Lung (tissue), 12 donors: ENCODE results near the gene MEIS2. TPM values are rescaled to one million over a fixed set of nuclear protein-coding genes. Genes with fewer than 3 reads are reported as not detected.

ENCODE experiments used
- ATAC-seq: fragments of 200-7000 bp; cut with Tn5 transposase; one replicate; pipeline ENCODE4 v1.9.1; 2020; ENCODE audit warnings: moderate number of reproducible peaks; ENCODE audit not compliant: insufficient read depth, low FRiP score
- DNase-seq, 3 donors: peaks; one replicate each; pipeline ENCODE4 v3.0.0-alpha.2; 2013 to 2017
- H3K27ac ChIP-seq, 2 donors: one replicate each; pipeline ENCODE4 v1.5.1; 2013; ENCODE audit warnings: mild to moderate bottlenecking in 2 of 2, moderate library complexity in 2 of 2, control low read depth in 1 of 2, inconsistent platforms in 1 of 2, low read depth in 1 of 2, low read length in 1 of 2
- H3K27me3 ChIP-seq, 3 donors: one replicate each; pipeline ENCODE4 v1.5.1; 2013; ENCODE audit warnings: low read length in 2 of 3; ENCODE audit not compliant: control insufficient read depth in 3 of 3, insufficient read depth in 3 of 3
- H3K36me3 ChIP-seq, 4 donors: one replicate each; pipeline ENCODE4 v1.5.1; 2013; ENCODE audit warnings: low read length in 4 of 4, mild to moderate bottlenecking in 1 of 4, moderate library complexity in 1 of 4; ENCODE audit not compliant: control insufficient read depth in 4 of 4, insufficient read depth in 4 of 4
- H3K4me1 ChIP-seq, 5 donors: one replicate each; pipeline ENCODE4 v1.5.1; 2013; ENCODE audit warnings: low read length in 5 of 5, mild to moderate bottlenecking in 2 of 5, moderate library complexity in 1 of 5; ENCODE audit not compliant: control insufficient read depth in 5 of 5, insufficient read depth in 5 of 5
- H3K4me3 ChIP-seq: one replicate; pipeline ENCODE4 v1.5.1; 2013; ENCODE audit warnings: mild to moderate bottlenecking, control low read depth, moderate library complexity
- H3K9ac ChIP-seq, 2 donors: one replicate each; pipeline ENCODE4 v1.5.1; 2013; ENCODE audit warnings: low read length in 2 of 2, control low read depth in 1 of 2; ENCODE audit not compliant: insufficient read depth in 1 of 2
- H3K9me3 ChIP-seq, 4 donors: one replicate each; pipeline ENCODE4 v1.5.1; 2013; ENCODE audit warnings: low read length in 3 of 4, mild to moderate bottlenecking in 1 of 4, moderate library complexity in 1 of 4; ENCODE audit not compliant: control insufficient read depth in 4 of 4, insufficient read depth in 3 of 4
- CTCF ChIP-seq: IDR thresholded peaks from 2 replicates; pipeline ENCODE4 v1.5.1; 2012; ENCODE audit warnings: mild to moderate bottlenecking; ENCODE audit errors: control extremely low read depth, extremely low read depth
- WGBS, 2 donors: extraction: QIAGEN DNeasy Blood & Tissue Kit; methylation state at CpG; one replicate each; pipeline ENCODE4 v1.1.7; 2013; 5-methylcytosine and 5-hydroxymethylcytosine counted together
- polyA plus RNA-seq, 2 donors: library from polyadenylated mRNA; stranded (reverse); fragments of 200-250 nt; gene quantifications; one replicate each; pipeline ENCODE4 v1.2.1, GENCODE V29; 2013
- total RNA-seq, 2 donors: library from RNA; depleted of rRNA in 1 of 2; stranded (reverse); fragments of >200 nt in 1 of 2; gene quantifications; one replicate each; pipeline ENCODE4 v1.2.1, GENCODE V29; 2014 to 2021
- donor health status: control.
- donor health status: control.
- donor health status: Bipolar disorder and iron deficiency.
- donor health status: healthy.
- donor health status: DM: yes; HTN: yes; CAD: no.

Gene MEIS2
- total and polyA plus RNA-seq, 4 donors = 5.6 to 47.5 (median 13.7) TPM

GRCh38 chr15:37017031-37017625 lies 83.2 kb downstream of the MEIS2 start:
- H3K4me1 ChIP-seq = peaks cover 6 to 37% (median 16%) of the 10 kb centered on the region in 5 donors
- TF ChIP-seq CTCF = no peak
- no peak for ATAC-seq
- H3K27me3 ChIP-seq = no peaks in the 10 kb centered on the region
- H3K9ac ChIP-seq = no peak overlapping the region
- WGBS, 2 donors = 89 to 91% methylated on average over 11 of the region's 11 CpGs
- H3K9me3 ChIP-seq = no peaks in the 10 kb centered on the region
- no peak overlapping the region for H3K4me3 ChIP-seq
- peaks cover 0 to 3% (median 0%) of the 10 kb centered on the region in 4 donors for H3K36me3 ChIP-seq
- no peak for DNase-seq
- peak overlapping the region in 1 of 2 donors; percentile 0 for H3K27ac ChIP-seq

- Histone ChIP-seq H3K27ac (peak overlapping the region in 1 of 2 donors; percentile 90), H3K36me3 (peaks cover 0 to 8% (median 0%) of the 10 kb centered on the region in 4 donors), H3K4me1 (peaks cover 6 to 38% (median 16%) of the 10 kb centered on the region in 5 donors), H3K4me3 (no peak overlapping the region), H3K27me3 (no peaks in the 10 kb centered on the region), H3K9ac (peak overlapping the region in 1 of 2 donors; percentile 64), H3K9me3 (no peaks in the 10 kb centered on the region)
- 49 to 62% methylated on average over 7 of the region's 7 CpGs for WGBS, 2 donors
- DNase-seq (peak in 2 of 3 donors; percentile 62 to 64), ATAC-seq (no peak)
- no peak for TF ChIP-seq CTCF
These were observed 84.1 kb downstream of the MEIS2 start for GRCh38 chr15:37016231-37016630.

GRCh38 chr15:37015451-37015850 lies 84.9 kb downstream of the MEIS2 start:
- no peak for TF ChIP-seq CTCF
- WGBS, 2 donors = 60 to 76% methylated on average over 4 of the region's 4 CpGs
- Histone ChIP-seq H3K36me3 (peaks cover 0 to 8% (median 0%) of the 10 kb centered on the region in 4 donors), H3K4me1 (peaks cover 4 to 32% (median 16%) of the 10 kb centered on the region in 5 donors), H3K9me3 (no peaks in the 10 kb centered on the region), H3K4me3 (no peak overlapping the region), H3K27me3 (no peaks in the 10 kb centered on the region), H3K27ac (peak overlapping the region in 1 of 2 donors; percentile 90), H3K9ac (peak overlapping the region in 1 of 2 donors; percentile 64)
- no peak for DNase-seq
- no peak for ATAC-seq
